ENCODE results near the gene CCNY.
"Not testable (repeated sequence)": the region's sequence is repeated elsewhere in the genome, so short reads cannot be mapped to it uniquely, and the experiment has no call there.

GRCh38 chr10:35354257-35354656 is 17.9 kb downstream of the CCNY start:
- TF ChIP-seq EZH2phosphoT487 (IDR thresholded peaks at IDR 0.05; ENCODE audit: borderline replicate concordance); CEBPB (IDR thresholded peaks at IDR 0.05; ENCODE audit: low read depth); CTCF (IDR thresholded peaks at IDR 0.05 in 2 of 3, conservative IDR thresholded peaks at IDR 0.05 in 1 of 3; ENCODE audit: borderline replicate concordance in 1 of 3, insufficient read depth in 1 of 3, low read depth in 2 of 3, low read length in 2 of 3); ELF1 (IDR thresholded peaks at IDR 0.05; ENCODE audit: borderline replicate concordance, low read depth); EZH2 (IDR thresholded peaks at IDR 0.05); POLR2AphosphoS5 (IDR thresholded peaks at IDR 0.05; ENCODE audit: low read depth, low read length); SIN3A (IDR thresholded peaks at IDR 0.05; ENCODE audit: low read depth): not testable (repeated sequence)
- TF ChIP-seq, protein P1, sequence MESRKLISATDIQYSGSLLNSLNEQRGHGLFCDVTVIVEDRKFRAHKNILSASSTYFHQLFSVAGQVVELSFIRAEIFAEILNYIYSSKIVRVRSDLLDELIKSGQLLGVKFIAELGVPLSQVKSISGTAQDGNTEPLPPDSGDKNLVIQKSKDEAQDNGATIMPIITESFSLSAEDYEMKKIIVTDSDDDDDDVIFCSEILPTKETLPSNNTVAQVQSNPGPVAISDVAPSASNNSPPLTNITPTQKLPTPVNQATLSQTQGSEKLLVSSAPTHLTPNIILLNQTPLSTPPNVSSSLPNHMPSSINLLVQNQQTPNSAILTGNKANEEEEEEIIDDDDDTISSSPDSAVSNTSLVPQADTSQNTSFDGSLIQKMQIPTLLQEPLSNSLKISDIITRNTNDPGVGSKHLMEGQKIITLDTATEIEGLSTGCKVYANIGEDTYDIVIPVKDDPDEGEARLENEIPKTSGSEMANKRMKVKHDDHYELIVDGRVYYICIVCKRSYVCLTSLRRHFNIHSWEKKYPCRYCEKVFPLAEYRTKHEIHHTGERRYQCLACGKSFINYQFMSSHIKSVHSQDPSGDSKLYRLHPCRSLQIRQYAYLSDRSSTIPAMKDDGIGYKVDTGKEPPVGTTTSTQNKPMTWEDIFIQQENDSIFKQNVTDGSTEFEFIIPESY (IDR thresholded peaks at IDR 0.05; ENCODE audit: extremely low read depth, insufficient replicate concordance, low read length), result not testable (repeated sequence)
- TF ChIP-seq JUND (IDR thresholded peaks at IDR 0.05), result 0 out of 2 replicates have a peak, but pooled peaks have one; percentile 33
- TF ChIP-seq FOSL1 (IDR thresholded peaks at IDR 0.05; ENCODE audit: low read depth), result peak; percentile 46; the same call in 1 of the 2 replicates

Data from HCT116 (cell line).